IPS DF 4.7 (cell line): ENCODE measurements around the gene RSKR.
"Not testable (repeated sequence)": the region's sequence is repeated elsewhere in the genome, so short reads cannot be mapped to it uniquely, and the experiment has no call there.

Experiments
- DNase-seq: peaks from one replicate; pipeline ENCODE4 v3.0.0-alpha.2; 2013; ENCODE audit warnings: low spot score; ENCODE audit errors: extremely low read depth

RSKR gene

GRCh38 chr17:28578246-28579195 lies 35.5 kb downstream of the RSKR start:
- DNase-seq: no peak

GRCh38 chr17:28577466-28577824 lies 36.5 kb downstream of the RSKR start:
- no peak for DNase-seq

DNA sequence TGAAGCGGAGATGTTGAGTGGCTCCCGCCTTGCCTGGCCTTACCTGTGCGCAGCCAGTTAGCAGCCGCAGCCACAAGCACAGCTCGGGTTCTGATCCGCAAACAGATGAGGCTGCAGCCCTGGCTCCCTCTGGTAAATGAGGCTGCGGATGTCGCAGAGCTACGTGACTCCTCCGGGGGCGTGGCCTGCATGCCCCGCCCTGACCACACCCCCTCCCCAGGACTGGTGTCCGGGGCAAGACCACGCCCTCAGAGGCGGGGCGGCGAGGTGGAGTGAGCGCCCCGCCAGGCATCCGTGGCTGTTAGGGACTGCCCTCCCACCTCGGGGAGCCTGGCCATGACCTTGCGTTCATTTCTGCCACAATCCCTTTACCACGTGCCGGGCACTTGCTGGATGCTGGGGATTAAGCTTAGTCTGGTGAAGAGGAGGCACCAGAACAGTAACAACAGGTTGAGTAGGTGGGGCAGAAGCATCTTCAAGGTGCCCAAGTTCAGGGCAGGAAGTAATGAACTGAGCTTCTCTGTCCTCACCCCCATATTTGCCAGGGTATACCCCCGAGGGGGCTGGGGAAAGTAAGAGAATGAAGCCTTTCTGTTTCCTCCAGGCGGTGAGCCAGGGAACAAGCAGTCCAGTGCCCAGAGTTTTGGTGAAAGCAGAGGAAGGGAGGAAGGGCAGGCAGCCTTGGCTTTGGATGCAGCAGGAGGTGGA lies 37.1 kb downstream of the RSKR start, which contains the start of gene ALDOC:
Gene ALDOC, minus strand, starts transcription at position 138 of the 708 bp plus-strand sequence. CDS start 1,363 bp downstream, outside the sequence.
- DNase-seq: peak; percentile 86

- DNase-seq: not testable (repeated sequence)
Measured at GRCh38 chr17:28576016-28576415, 38.0 kb downstream of the RSKR start.

- no peak for DNase-seq
Measured at GRCh38 chr17:28575126-28575795, 38.7 kb downstream of the RSKR start.

GRCh38 chr17:28574526-28574925 lies 39.5 kb downstream of the RSKR start:
- DNase-seq: no peak

- DNase-seq: no peak
Measured at GRCh38 chr17:28573966-28574480, 40.0 kb downstream of the RSKR start.

DNA sequence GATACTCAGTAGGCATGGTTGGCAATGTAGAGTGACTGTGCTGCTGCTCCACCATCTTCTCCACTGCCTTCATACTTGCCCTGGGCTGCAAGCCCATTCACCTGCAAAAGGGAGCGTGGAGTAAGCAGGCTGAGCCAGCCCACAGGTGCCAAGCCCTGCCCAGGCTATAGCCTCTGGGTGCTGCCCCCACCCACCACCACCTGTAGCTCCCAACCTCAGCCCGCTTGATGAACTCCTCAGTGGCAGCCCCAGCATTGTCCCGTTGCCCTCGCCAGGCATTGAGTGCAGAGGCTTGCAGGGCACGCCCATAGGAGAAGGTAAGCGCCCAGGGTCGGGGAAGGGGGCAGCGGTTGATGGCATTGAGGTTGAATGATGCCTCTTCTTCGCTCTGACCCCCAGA lies 40.5 kb downstream of the RSKR start:
- no peak for DNase-seq

DNA sequence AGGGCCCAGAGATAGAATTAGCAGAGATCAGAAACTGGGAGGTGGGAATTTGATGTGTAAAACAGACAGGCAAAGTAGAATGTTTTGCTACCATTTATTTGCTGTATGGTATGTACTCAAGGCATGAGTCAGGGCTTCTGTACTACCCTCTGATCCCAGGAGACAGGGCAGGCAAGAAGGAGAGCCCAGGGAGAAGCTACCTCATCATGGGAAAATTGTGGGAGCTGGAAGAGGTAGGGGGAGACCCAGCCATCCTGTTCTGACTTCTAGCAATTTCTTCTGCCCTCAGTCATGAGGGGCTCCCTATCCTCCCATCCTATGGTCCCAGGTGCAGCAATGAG lies 41.0 kb downstream of the RSKR start:
- DNase-seq: no peak

DNA sequence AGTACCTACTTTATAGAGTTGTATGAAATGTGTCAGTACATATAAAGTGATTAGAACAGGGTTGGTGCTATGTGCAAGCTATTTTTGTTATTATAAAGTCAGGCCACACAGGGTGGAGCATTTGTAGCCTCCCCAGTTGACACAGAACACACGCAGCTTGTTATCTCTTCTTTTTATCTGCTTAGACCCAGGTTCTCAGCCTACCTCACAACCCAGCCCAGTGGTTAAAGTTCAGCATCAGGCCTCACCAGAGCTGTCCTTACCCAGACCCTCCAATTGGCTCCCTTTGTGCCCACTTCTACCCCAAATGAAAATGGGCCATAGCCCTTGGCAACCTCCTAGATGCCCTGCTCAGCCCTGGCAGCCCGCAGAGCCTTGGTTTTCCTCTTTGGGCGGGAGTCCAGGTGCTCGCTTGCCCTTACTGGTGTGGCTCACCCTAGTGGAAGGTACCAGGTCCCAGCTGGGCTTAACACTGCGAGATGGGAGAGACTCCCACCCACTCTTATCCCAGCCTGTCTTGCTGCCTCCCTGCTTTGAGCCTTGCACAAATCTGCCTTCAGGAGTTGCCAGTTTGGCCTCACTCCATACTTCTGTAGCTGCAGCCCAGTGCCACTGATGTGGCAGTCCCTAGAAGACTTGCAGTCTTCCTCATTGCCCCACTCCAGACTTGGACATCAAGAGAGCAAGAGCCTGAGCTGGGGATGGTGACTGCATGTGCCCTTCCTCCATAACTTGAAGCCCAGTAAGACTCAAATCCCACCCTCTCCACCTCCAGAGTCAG lies 41.5 kb downstream of the RSKR start:
- DNase-seq: no peak

DNA sequence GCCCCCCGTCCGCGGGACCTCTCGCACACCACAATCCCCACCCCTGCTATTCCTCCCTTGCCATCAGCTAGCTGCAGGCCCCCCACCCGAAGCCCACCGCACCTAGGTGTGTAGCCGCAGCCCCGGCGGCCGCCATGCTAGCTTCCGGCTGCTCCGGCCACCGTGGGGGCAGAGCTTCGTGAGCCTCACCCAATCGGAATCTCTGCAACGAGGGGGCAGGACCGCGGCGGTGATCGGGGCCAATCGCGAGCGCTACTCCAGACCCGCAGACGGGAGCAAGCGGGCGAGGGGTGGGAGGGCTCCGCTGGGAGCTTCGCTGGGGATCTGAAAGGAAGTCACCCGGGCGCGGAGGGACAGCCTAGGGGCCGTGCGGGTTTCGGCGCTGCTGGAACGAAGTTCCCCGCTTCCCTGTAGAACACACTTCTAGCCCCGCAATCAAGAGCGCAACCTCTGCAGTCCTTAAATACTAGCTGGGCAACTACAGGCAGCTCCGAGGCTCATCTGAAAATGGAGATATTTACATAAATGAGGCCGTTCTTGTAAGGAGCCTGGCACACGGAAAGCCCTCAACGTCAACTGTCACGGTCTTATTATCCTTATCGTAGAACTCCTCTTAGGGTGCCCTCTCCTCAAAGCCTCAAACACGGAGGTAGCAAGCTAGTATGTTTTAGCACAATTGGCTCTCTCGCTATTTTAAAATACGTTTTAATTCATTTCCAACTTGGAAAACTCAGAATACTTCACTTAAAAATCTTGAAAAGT lies 42.4 kb downstream of the RSKR start, which contains the start of gene PIGS:
Gene PIGS, minus strand, starts transcription at position 164 of the 762 bp plus-strand sequence. Its CDS starts 28 bp downstream, at position 136.
- peak; percentile 74 for DNase-seq

DNA sequence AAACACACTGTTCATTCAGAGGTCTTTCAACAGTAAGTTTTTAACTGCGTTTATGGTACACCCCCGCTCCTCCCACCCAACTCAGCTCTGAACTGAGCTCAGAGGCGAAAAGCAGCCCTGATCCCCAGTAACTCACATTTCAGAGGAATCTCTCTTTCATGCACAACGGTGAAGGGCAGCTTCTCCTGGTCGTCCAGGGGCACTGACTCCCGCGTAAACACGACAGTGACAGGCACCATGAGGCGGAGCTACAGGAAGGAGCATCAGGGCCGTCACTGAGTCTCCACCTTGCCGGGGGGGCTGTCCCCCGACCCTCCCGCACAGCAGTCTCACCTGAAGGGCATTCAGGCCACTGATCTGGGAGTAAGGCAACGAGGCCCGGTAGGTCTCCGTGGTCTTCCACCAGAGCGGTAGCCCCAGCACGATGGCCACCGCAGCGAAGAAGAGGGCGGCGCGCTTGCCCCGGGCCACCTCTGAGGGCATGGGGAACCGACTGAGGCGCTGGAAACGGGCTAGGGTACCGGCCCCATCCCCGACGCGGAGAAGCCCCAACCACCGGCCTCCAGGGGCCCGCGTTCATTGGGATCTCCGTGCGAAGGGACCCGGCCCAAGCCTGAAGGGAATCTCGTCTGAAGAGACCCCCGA lies 43.1 kb downstream of the RSKR start:
- no peak for DNase-seq

GRCh38 chr17:28569446-28569845 lies 44.5 kb downstream of the RSKR start:
- no peak for DNase-seq

GRCh38 chr17:28567604-28568003 lies 46.4 kb downstream of the RSKR start:
- DNase-seq: no peak

- no peak for DNase-seq
Measured at GRCh38 chr17:28563475-28563874, 50.5 kb downstream of the RSKR start.
